Left ventricle myocardium inferior (tissue), 1 donor: ENCODE results near the gene ZNF619. TPM values are rescaled to one million over a fixed set of nuclear protein-coding genes. Genes with fewer than 3 reads are reported as not detected.
A peak's percentile ranks its signal among the peaks of the same experiment; 100 is the strongest.

Experiments
- DNase-seq: peaks from one replicate; pipeline ENCODE4 v3.0.0-alpha.2; 2020
- H3K27ac ChIP-seq: fragments of 200-600 bp; replicated peaks from 2 replicates; pipeline ENCODE4 v1.8.0; 2021
- H3K27me3 ChIP-seq: fragments of 200-600 bp; 2 replicates; pipeline ENCODE4 v1.8.0; 2021; ENCODE audit warnings: low read depth
- H3K36me3 ChIP-seq: fragments of 200-600 bp; 2 replicates; pipeline ENCODE4 v1.8.0; 2021
- H3K4me1 ChIP-seq: fragments of 200-600 bp; 2 replicates; pipeline ENCODE4 v1.8.0; 2021
- H3K4me3 ChIP-seq: fragments of 200-600 bp; 2 replicates; pipeline ENCODE4 v1.8.0; 2021; ENCODE audit warnings: mild to moderate bottlenecking, moderate library complexity
- H3K9me3 ChIP-seq: fragments of 200-600 bp; replicated peaks from 2 replicates; pipeline ENCODE4 v1.8.0; 2021
- intact Hi-C: fragments of 100-400 bp; cut with micrococcal nuclease; formaldehyde crosslinking; loops from one replicate; pipeline ENCODE4 v1.11.0; 2022
- long read RNA-seq: library from polyadenylated mRNA; unstranded; transcript quantifications from one replicate; pipeline ENCODE4 v2.0.0, GENCODE V29; 2021
- total RNA-seq: library from RNA; stranded (reverse); fragmentation: NEBNext Ultra II Directional; extraction: Animal tissue kit (Norgen Biotek cat#: 25700); gene quantifications from one replicate; pipeline ENCODE4 v1.2.1, GENCODE V29; 2021
- TF ChIP-seq, protein P1 (sequence below): fragments of 200-600 bp; IDR thresholded peaks from 2 replicates; pipeline ENCODE4 v1.8.0; 2021; ENCODE audit warnings: antibody characterized with exemption, mild to moderate bottlenecking, borderline replicate concordance
- donor health status: DM: no; HTN: yes; CAD: no; lungs with severe emphysema.

The ZNF619 gene
- total RNA-seq: 3.6 TPM
- long read RNA-seq, full-length matches to known transcripts: 2 of 4 reads
- long read RNA-seq, partial matches to known transcripts: 0 of 4 reads
- long read RNA-seq, other reads (novel, unspliced or antisense): 2 of 4 reads

DNA sequence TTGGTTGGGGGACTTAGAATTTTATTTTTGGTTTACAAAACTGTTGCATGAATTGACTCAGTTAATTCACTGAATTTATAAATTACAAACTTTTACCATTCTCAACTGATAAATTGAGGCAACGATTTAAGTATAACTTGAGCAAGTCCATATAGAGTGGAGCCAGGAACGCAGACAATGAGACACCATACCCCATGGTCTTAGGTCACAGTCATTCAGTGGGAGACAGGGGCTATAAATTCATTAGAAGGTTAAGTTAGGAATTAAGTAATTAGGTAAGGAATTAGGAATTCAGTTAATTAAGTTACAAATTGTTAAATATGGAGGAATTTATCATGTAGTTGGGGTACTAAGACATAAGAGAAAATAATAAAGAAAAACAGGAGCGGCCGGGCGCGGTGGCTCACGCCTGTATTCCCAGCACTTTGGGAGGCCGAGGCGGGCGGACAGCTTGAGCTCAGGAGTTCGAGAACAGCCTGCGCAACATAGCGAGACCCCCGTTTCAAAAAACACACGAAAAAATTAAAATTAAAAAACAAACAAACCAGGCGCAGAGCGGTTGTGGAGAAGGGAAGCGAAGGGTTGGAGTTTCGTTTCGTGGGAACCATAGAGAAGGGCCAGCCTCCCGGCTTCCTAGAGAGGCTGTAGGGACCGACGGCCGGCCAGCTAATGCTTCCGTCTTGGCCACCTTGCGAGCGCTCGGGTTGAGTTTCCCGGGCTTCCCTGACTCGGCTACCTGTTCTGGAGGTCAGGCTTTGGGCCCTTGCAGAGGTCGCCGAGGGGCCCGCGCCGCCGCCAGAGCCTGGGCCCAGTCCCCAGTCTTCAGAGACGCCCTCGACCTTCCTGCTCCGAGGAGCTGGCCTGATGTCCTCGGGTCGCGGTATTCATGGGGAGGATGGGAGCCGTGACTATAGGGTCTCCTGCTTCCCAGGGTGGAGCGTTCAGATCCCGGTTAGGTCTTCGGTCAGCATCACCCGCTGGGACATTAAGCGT is at the start of gene ZNF619:
Gene ZNF619, plus strand, starts transcription at position 645 of the 993 bp plus-strand sequence. CDS start 858 bp downstream, outside the sequence.
- Histone ChIP-seq H3K27ac (peak within 1 kb of the TSS; percentile 80), H3K9me3 (no peaks in the 10 kb centered on the region), H3K27me3 (no peaks in the 10 kb centered on the region), H3K4me3 (peak within 1 kb of the TSS; percentile 88), H3K4me1 (peaks cover 19% of the 10 kb centered on the region), H3K36me3 (peaks cover 32% of the 10 kb centered on the region)
- TF ChIP-seq, protein P1, sequence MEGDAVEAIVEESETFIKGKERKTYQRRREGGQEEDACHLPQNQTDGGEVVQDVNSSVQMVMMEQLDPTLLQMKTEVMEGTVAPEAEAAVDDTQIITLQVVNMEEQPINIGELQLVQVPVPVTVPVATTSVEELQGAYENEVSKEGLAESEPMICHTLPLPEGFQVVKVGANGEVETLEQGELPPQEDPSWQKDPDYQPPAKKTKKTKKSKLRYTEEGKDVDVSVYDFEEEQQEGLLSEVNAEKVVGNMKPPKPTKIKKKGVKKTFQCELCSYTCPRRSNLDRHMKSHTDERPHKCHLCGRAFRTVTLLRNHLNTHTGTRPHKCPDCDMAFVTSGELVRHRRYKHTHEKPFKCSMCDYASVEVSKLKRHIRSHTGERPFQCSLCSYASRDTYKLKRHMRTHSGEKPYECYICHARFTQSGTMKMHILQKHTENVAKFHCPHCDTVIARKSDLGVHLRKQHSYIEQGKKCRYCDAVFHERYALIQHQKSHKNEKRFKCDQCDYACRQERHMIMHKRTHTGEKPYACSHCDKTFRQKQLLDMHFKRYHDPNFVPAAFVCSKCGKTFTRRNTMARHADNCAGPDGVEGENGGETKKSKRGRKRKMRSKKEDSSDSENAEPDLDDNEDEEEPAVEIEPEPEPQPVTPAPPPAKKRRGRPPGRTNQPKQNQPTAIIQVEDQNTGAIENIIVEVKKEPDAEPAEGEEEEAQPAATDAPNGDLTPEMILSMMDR: no peak
- DNase-seq: peak; percentile 76
- intact Hi-C loops: no loop called here

DNA sequence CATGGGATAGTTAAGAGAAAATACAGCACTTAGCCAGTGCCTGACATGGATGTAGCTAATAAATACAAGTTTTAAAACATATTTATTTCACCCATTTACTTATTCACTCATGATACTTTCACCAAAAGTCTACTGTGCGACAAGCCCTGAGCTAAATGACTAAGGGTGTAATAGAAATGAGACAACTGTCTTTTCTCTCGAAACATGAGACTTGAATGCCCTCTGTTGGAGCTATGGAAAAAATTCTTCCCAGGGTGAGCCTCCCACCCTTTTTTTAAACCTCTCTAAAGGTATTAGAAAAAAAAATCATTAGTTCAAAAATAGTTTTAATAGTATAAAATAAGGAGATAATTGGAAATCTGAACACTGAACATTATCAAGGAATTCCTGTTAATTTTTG is 44.1 kb upstream of the ZNF619 start:
- peaks cover 3% of the 10 kb centered on the region for H3K4me1 ChIP-seq
- intact Hi-C loops: loop anchor here (10.0 kb wide), 1 partner anchor 108 kb away; no protein-coding TSS in a partner anchor
- H3K4me3 ChIP-seq: no peak overlapping the region
- H3K36me3 ChIP-seq: no peaks in the 10 kb centered on the region
- H3K9me3 ChIP-seq: no peaks in the 10 kb centered on the region
- no peak for DNase-seq
- H3K27ac ChIP-seq: no peak overlapping the region
- TF ChIP-seq, protein P1: no peak
- H3K27me3 ChIP-seq: no peaks in the 10 kb centered on the region

DNA sequence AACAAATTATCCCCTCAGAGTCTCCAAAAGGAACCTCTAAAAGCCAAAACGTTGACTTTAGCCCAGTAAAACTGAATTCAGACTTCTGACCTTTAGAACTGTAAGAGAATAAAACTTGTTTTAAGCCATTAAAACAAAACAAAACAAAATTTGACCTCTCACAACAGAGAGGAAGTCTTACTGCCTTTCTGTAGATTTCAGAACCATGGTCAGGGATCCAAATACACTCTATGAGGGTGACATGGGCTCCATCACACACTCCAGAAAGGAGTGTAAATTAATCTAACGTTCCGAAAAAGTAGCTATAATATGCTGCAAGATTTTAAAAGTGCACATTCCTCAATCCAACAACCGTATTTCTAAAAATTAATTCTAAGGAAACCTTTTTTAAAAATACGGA is 39.0 kb upstream of the ZNF619 start:
- Histone ChIP-seq H3K9me3 (no peaks in the 10 kb centered on the region), H3K4me3 (no peak overlapping the region), H3K27ac (no peak overlapping the region), H3K27me3 (no peaks in the 10 kb centered on the region), H3K36me3 (no peaks in the 10 kb centered on the region), H3K4me1 (no peaks in the 10 kb centered on the region)
- TF ChIP-seq, protein P1: no peak
- DNase-seq: no peak
- intact Hi-C loops: loop anchor here (10.0 kb wide), 1 partner anchor 113 kb away; no protein-coding TSS in a partner anchor

DNA sequence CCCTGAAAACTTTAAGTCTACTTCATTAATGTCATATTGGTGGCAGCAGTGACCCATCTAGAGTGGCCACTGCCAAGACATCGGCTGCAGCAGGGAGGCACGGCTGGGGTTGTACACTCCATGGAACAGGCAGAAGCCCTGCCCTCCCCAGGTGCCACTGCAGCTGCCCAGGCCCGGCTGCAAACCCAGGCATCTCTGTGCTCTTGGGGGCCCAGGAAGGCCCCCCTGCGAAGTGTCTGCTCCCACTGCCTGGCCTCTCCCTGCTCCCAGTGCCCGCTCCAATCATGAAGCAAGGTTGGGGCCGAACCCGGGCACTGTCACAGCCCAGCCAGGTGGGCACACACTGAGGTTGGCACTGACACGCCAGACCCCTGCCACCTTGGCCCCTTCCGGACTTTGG is 31.9 kb upstream of the ZNF619 start:
- H3K27ac ChIP-seq: no peak overlapping the region
- peaks cover 15% of the 10 kb centered on the region for H3K36me3 ChIP-seq
- H3K4me3 ChIP-seq: no peak overlapping the region
- intact Hi-C loops: no loop called here
- DNase-seq: no peak
- H3K4me1 ChIP-seq: no peaks in the 10 kb centered on the region
- no peaks in the 10 kb centered on the region for H3K9me3 ChIP-seq
- H3K27me3 ChIP-seq: no peaks in the 10 kb centered on the region
- TF ChIP-seq, protein P1: no peak

DNA sequence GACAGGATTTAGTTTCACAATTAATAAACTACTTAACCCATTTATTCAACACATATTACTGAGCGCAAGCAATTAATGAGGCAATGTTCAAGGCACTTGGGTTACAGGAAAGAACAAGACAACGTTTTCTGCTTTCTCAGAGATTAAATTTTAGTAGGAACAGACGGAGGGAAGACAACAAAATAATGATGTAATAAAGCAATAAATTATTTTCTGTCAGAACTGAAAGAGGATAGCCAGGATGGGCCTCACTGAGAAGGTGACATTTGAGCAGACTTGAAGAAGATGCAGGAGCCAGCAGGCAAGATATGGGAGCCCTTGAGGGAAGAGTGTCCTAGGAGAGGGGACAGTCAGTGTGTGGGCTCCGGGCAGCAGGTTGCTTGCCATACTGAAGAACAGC is 31.0 kb upstream of the ZNF619 start:
- Histone ChIP-seq H3K4me1 (peaks cover 4% of the 10 kb centered on the region), H3K27ac (no peak overlapping the region), H3K9me3 (no peaks in the 10 kb centered on the region), H3K4me3 (no peak overlapping the region), H3K36me3 (peaks cover 22% of the 10 kb centered on the region), H3K27me3 (no peaks in the 10 kb centered on the region)
- DNase-seq: no peak
- intact Hi-C loops: no loop called here
- TF ChIP-seq, protein P1: no peak
